Right renal cortex interstitium (tissue), 3 donors: ENCODE data around the gene F10. TPM values are rescaled to one million over a fixed set of nuclear protein-coding genes. Genes with fewer than 3 reads are reported as not detected.

Experiments
- DNase-seq, 3 donors: peaks; one replicate each; pipeline ENCODE4 v3.0.0-alpha.2; 2013; ENCODE audit warnings: low read depth in 3 of 3, low spot score in 2 of 3
- polyA plus RNA-seq, 3 donors: library from polyadenylated mRNA; unstranded; fragments of 120-200 nt; gene quantifications; one replicate each; pipeline ENCODE4 v1.2.1, GENCODE V29; 2013; ENCODE audit not compliant: insufficient read length in 3 of 3

F10 gene
- polyA plus RNA-seq, 3 donors: 16.9 to 20.3 (median 17.7) TPM

DNA sequence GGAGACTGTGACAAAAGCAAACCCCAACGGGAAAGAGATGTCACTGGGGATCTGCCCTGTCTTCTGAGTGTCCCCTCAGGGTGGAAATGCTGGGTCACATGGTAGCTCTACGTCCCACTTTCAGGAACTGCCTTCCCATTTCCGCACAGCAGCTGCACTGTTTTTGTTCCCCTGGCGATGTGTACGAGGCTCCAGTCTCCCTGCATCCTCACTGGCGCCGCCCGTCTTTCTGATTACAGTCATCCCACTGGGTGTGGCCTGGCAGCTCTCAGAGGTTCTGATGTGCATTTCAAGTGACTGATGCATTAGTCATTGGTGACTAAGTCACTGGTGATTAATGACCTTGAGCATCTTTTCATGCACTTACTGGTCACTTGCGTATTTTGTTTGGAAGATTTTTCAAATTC is 64.7 kb downstream of the F10 start:
- DNase-seq: no peak

DNA sequence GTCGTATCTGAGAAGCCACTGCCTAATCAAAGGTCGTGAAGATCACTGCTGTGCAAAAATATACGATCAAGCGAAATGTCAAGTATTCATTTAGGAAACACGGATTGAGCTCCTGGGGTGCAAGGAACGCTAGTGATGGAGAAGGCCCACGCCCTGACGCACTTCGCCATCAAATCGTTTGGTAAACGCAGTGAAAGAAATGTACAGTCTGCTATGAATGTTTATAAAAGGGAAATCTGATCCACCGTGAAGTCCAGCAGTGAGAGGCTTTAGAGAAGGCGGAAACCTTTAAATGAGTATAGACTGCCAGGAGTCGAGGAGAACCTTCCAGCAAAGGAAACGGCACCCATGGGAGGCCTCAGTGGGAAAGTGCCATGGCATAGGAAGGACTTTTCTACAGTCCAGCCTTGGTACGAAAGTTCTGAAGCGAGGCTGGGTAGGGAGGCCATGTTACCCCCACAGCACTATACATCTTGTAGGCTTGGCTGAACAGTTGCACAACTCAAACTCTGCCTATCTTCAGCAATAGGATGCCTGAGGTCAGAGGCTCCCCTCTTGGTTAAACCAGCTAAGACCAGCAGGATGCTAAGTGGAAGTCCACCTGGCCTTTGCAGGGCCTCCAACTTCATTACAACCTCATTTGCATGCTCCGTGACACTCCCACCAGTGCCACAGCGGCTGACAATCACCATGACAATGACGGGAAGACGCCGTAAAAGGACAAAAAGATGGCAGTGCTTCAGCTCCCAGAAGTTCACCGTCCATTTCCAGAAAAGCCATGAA is 65.5 kb downstream of the F10 start:
- no peak for DNase-seq

DNA sequence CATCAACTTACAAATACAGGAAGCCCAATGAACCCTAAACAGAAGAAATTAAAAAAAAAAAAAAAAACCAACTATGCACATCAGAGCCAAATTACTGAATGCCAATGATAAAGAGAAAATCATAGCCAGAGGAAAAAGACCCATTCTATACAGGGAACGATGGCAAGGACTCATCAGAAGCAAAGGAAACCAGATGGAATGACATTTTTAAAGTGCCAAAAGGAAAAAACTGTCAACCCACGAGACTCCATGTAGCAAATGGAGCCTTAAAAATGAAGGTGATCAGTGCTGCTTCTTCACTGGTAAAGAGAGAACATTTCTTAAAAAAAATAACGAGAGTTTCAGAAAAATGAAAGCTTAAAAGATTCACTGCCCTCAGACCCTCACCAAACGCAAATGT is 67.6 kb downstream of the F10 start:
- DNase-seq: no peak

DNA sequence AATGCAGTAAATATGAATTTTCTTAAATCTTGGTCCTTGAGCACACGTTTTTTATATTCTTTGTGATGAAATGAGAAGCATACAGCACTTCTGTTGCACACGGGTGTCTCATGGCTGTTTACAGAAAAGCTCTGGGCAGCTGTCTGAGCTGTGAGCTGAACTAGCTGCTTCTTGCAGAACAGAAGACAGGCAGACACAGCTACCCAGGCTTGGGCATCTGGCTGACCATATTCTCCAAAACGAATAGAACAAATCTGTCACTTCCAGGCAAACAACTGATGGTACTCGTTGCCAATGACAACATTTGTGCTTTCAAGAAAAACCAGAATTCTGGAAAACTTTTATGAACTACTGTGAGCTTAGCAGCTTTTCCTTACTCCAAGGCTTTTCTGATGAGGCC is 69.7 kb downstream of the F10 start:
- no peak for DNase-seq

DNA sequence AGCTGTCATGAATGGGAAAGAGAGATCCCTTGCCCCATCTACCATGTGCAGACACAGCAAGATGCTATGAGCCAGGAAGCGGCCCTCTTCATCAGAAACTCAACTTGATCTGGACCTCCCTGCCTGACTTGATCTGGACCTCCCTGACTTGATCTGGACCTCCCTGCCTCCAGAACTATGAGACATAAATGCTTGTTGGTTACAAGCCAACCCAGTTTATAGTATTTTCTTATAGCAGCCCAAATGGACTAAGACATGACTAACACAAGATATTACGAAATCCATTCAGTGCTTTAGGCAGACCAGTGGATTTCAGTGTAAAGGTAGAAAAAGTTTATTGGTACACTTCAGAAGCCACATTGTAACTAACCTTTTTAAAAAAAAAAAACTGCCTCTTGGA is 70.3 kb downstream of the F10 start:
- DNase-seq: no peak

DNA sequence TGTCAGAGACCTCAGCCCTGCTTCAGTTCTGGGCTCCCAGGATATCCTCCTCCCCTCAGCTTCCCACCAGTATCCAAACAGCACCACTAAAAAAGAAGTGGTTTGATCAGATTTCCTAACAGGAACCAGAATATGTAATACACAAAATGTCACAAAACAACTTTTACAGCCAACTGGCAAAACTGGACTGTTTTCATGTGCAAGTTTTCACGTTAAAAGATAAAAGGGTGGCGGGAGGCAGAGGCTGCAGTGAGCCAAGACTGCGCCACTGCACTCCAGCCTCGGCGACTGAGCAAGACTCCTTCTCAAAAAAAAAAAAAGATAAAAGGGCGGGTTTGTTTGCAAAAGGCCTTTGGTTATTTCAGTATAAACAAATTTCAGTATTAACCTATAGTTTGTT is 72.8 kb downstream of the F10 start:
- no peak for DNase-seq

DNA sequence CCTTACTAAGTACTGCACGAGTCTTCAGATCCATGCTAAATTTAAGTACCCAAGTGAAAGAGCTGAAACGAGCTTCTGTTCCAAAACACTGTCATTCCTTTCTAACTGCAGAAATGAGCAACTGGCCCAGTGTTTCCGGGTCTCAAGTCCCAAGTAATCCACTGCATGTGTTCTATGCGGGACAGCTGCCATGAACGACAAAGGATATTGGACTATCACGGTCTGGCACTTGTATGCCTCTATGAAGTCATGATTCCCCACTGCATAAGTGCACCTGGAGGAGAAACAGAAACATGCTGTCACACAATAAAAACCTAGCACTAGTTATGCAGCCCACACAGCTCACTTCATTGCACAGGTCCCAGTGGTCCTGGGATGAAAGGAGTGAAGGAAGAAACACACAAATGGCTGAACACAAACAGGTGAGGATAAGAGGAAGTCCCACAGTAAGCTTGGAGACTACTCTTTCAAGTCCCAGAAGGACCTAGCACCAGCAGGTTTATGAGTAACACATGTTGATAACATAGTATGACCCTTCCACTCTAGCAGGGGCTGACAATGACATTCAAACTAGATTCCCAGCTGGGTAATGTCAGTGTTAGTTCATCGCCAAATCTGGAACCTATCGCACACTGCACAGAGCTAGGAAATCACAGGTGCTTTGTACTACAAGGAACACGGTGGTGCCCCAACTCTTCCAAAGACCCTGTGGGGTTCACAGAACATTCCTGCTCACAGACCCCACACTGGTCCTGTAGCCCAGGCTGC is 74.6 kb downstream of the F10 start:
- DNase-seq: no peak

Other genes with a start within 250 kb of the F10 start
- gene MCF2L, start 153.6 kb upstream of the F10 start, polyA plus RNA-seq: 10 to 100 TPM; 22.3 to 26.3 (median 26.2) TPM
- gene F7, start 17.0 kb upstream of the F10 start, polyA plus RNA-seq: 1 to 10 TPM; 2.6 to 4.5 (median 3.2) TPM
- 1 to 10 TPM in 2 of 3 donors, under 1 TPM in 1; 0.75 to 2.8 (median 1.6) TPM for gene PROZ, start 35.8 kb downstream of the F10 start, polyA plus RNA-seq
- 10 to 100 TPM; 57.0 to 63.3 (median 60.5) TPM for gene PCID2, start 85.9 kb downstream of the F10 start, polyA plus RNA-seq
- 10 to 100 TPM; 79.3 to 85.1 (median 83.9) TPM for gene CUL4A, start 86.8 kb downstream of the F10 start, polyA plus RNA-seq
- 100 to 1,000 TPM; 173 to 191 (median 182) TPM for gene LAMP1, start 174.4 kb downstream of the F10 start, polyA plus RNA-seq
- gene GRTP1, start 241.3 kb downstream of the F10 start, polyA plus RNA-seq: 10 to 100 TPM in 2 of 3 donors, 1 to 10 TPM in 1; 9.2 to 16.9 (median 16.3) TPM